ENCODE measurements around the gene RNF123.

RNF123 gene

DNA sequence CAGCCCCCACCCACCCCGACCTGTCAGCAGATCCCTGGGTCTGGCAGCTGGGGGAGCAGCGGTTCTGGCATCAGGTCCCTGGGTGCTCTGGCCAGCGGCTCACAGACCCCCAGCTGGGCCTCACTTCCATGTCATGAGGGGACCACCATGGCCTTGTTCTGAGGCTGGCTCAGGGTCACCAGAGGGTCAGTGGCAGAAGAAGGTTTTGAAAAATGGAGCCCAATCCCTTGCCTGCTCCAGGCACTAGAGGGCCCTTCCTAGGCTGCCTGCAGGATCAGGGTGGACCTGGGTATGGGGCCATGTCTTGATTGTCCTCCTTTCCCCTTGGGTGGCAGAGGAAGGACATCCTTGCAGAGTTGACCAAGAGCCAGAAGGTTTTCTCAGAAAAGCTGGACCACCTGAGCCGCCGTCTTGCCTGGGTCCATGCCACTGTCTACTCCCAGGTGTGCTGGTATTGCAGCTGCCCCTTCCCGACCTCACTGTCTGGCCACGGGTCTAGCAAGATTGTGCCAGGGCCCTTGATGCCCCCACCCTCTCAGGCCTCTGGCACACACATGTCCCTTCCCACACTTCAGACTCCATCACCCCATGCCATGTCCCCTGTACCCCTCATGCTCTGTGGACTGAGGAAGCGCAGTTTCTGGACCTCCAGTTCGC is 17.2 kb downstream of the RNF123 start:
- no peaks in the 10 kb centered on the region for H3K4me1 ChIP-seq
- no peak overlapping the region for H3K4me3 ChIP-seq
- intact Hi-C loops (cut with DNase I; ENCODE audit: low total_unique reads): loop anchor here (10.0 kb wide), 1 partner anchor 108 kb away; the partner anchor contains the start of gene UBA7
- no peak overlapping the region for H3K27ac ChIP-seq
- TF ChIP-seq CTCF (IDR thresholded peaks at IDR 0.05): no peak
- no peaks in the 10 kb centered on the region for H3K27me3 ChIP-seq
- no peaks in the 10 kb centered on the region for H3K9me3 ChIP-seq
- no peak for DNase-seq
- peaks cover 18 to 81% (median 40%) of the 10 kb centered on the region in 3 donors for H3K36me3 ChIP-seq

DNA sequence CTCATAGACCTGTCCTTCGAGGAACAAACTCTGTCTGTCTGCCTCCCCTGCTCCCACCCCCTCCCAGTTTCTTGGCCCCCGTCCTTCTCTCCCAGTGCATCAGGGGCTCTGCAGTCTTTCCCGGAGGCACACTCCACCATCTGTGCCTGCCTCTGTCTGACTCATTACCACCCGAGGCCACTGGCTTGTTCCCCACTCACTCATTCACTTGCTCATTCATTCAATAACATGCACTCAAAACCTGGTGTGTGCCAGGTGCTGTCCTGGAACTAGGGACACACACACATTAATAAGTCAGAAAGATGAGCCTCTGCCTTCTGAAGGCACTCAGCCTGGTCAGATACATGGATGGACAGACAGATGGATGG is 17.7 kb downstream of the RNF123 start:
- no peaks in the 10 kb centered on the region for H3K9me3 ChIP-seq
- no peak overlapping the region for H3K4me3 ChIP-seq
- no peaks in the 10 kb centered on the region for H3K27me3 ChIP-seq
- no peak for DNase-seq
- H3K4me1 ChIP-seq: no peaks in the 10 kb centered on the region
- peaks cover 17 to 80% (median 35%) of the 10 kb centered on the region in 3 donors for H3K36me3 ChIP-seq
- no peak for TF ChIP-seq CTCF (IDR thresholded peaks at IDR 0.05)
- H3K27ac ChIP-seq: no peak overlapping the region
- intact Hi-C loops (cut with DNase I; ENCODE audit: low total_unique reads): loop anchor here (10.0 kb wide), 1 partner anchor 108 kb away; the partner anchor contains the start of gene UBA7

GRCh38 chr3:49709852-49710251 is 20.5 kb downstream of the RNF123 start:
- H3K27me3 ChIP-seq: no peaks in the 10 kb centered on the region
- H3K27ac ChIP-seq: no peak overlapping the region
- no peak for TF ChIP-seq CTCF (IDR thresholded peaks at IDR 0.05)
- H3K36me3 ChIP-seq: peaks cover 16 to 79% (median 19%) of the 10 kb centered on the region in 3 donors
- no peak overlapping the region for H3K4me3 ChIP-seq
- DNase-seq: no peak
- intact Hi-C loops (cut with DNase I; ENCODE audit: low total_unique reads): loop anchor here (10.0 kb wide), 1 partner anchor 105 kb away; the partner anchor contains the start of gene UBA7
- H3K9me3 ChIP-seq: no peaks in the 10 kb centered on the region
- no peaks in the 10 kb centered on the region for H3K4me1 ChIP-seq

- no peaks in the 10 kb centered on the region for H3K27me3 ChIP-seq
- TF ChIP-seq CTCF (IDR thresholded peaks at IDR 0.05): no peak
- no peak overlapping the region for H3K4me3 ChIP-seq
- H3K9me3 ChIP-seq: no peaks in the 10 kb centered on the region
- H3K36me3 ChIP-seq: peaks cover 10 to 79% (median 20%) of the 10 kb centered on the region in 3 donors
- H3K4me1 ChIP-seq: no peaks in the 10 kb centered on the region
- no peak for DNase-seq
- intact Hi-C loops (cut with DNase I; ENCODE audit: low total_unique reads): no loop called here
- H3K27ac ChIP-seq: no peak overlapping the region
These were observed 22.1 kb downstream of the RNF123 start for GRCh38 chr3:49711489-49711888.

DNA sequence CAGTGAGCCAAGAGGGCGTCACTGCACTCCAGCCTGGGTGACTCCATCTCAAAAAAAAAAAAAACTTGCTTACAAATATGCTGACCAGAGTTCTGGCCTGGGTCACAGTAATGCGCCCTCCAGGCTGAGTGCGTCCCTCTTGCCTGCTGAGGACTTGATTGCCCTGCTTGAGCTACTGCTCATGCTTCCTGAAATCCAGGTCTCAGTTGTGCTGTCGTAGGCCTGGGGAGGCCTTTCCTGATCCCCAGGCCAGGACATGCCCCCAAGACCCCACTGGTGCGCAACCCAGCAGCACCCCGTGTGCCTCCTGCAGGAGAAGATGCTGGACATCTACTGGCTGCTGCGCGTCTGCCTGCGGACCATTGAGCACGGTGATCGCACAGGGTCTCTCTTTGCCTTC is 22.8 kb downstream of the RNF123 start:
- Histone ChIP-seq H3K36me3 (peaks cover 10 to 78% (median 16%) of the 10 kb centered on the region in 3 donors), H3K27me3 (no peaks in the 10 kb centered on the region), H3K4me3 (no peak overlapping the region), H3K9me3 (no peaks in the 10 kb centered on the region), H3K4me1 (no peaks in the 10 kb centered on the region), H3K27ac (no peak overlapping the region)
- no peak for DNase-seq
- intact Hi-C loops (cut with DNase I; ENCODE audit: low total_unique reads): no loop called here
- TF ChIP-seq CTCF (IDR thresholded peaks at IDR 0.05): no peak
